ENCODE data around the gene RNF212.
"Not testable (repeated sequence)": the region's sequence is repeated elsewhere in the genome, so short reads cannot be mapped to it uniquely, and the experiment has no call there.

The RNF212 gene

GRCh38 chr4:1137850-1138249 lies 24.5 kb upstream of the RNF212 start:
- H3K4me3 ChIP-seq (ENCODE audit: low read depth in 1 of 2, low read length in 2 of 2), result no peak overlapping the region
- H3K27me3 ChIP-seq (ENCODE audit: low read depth, low read length), result no peaks in the 10 kb centered on the region
- H3K27ac ChIP-seq (ENCODE audit: low read length), result no peak overlapping the region
- no peaks in the 10 kb centered on the region for H3K36me3 ChIP-seq (ENCODE audit: control insufficient read depth in 1 of 2, insufficient read depth in 2 of 2, low read length in 2 of 2)
- peaks cover 0 to 4% of the 10 kb centered on the region in 2 donors for H3K4me1 ChIP-seq (ENCODE audit: control insufficient read depth in 1 of 2, insufficient read depth in 2 of 2, low read length in 2 of 2)
- H3K9me3 ChIP-seq (ENCODE audit: control insufficient read depth in 1 of 2, low read length in 2 of 2), result no peaks in the 10 kb centered on the region

DNA sequence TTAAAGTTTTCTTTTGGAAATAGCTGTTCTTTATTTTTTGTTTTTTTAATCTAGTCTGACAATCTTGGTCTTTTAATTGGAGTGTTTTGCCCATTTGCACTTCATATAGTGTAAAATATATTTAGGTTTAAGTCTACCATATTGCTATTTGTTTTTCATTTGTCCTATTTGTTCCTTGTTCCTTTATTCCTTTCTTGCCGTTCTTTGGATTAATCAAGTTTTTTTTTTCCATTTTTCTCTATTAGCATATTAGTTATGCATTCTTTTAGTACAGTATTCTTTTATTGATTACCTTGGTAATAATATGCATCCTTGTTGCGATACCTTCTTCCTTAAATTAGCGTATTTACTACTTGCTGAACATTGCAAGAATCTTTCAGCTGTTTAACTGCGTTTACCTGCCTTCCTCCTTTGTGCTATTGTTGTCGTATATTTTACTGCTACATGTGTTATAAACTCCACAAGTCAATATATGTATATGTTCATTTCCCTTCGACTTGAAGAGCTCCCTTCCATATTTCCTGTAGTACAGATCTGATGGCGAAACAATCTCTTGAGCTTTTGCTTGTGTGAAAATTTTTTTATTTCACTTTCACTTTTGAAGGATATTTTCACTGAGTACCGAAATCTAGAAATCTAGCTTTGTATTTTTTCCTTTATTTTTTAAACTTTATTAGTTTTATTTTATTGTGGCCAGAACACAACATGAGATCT lies 23.9 kb upstream of the RNF212 start:
- Histone ChIP-seq H3K36me3 (ENCODE audit: control insufficient read depth in 1 of 2, insufficient read depth in 2 of 2, low read length in 2 of 2) (no peaks in the 10 kb centered on the region), H3K27ac (ENCODE audit: low read length) (no peak overlapping the region), H3K27me3 (ENCODE audit: low read depth, low read length) (no peaks in the 10 kb centered on the region), H3K9me3 (ENCODE audit: control insufficient read depth in 1 of 2, low read length in 2 of 2) (no peaks in the 10 kb centered on the region), H3K4me1 (ENCODE audit: control insufficient read depth in 1 of 2, insufficient read depth in 2 of 2, low read length in 2 of 2) (peaks cover 0 to 4% of the 10 kb centered on the region in 2 donors), H3K4me3 (ENCODE audit: low read depth in 1 of 2, low read length in 2 of 2) (peak overlapping the region; percentile 14 to 34)

DNA sequence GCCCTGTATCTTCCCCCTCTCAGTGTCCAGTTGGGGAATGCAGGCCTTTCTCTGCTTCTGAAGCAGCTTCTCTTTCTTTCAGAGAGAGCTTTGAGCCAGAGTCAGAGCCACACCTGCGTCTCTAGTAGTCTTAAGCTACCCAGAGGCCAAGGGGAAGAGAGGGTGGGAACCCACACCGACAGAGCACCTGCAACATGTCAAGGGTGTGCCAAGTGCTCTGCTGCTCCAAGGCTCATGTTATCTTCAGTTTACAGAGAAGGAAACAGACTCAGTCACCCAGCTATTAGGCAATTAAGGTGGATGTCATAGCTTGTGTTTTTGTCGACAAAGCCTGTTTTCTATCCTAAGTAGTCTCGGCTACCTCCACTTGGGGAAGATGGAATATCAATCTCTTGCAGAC lies 22.7 kb upstream of the RNF212 start:
- H3K4me3 ChIP-seq (ENCODE audit: low read depth in 1 of 2, low read length in 2 of 2), result no peak overlapping the region
- no peaks in the 10 kb centered on the region for H3K36me3 ChIP-seq (ENCODE audit: control insufficient read depth in 1 of 2, insufficient read depth in 2 of 2, low read length in 2 of 2)
- no peaks in the 10 kb centered on the region for H3K27me3 ChIP-seq (ENCODE audit: low read depth, low read length)
- H3K27ac ChIP-seq (ENCODE audit: low read length), result peak overlapping the region; percentile 16
- H3K9me3 ChIP-seq (ENCODE audit: control insufficient read depth in 1 of 2, low read length in 2 of 2), result no peaks in the 10 kb centered on the region
- peaks cover 0 to 4% of the 10 kb centered on the region in 2 donors for H3K4me1 ChIP-seq (ENCODE audit: control insufficient read depth in 1 of 2, insufficient read depth in 2 of 2, low read length in 2 of 2)

DNA sequence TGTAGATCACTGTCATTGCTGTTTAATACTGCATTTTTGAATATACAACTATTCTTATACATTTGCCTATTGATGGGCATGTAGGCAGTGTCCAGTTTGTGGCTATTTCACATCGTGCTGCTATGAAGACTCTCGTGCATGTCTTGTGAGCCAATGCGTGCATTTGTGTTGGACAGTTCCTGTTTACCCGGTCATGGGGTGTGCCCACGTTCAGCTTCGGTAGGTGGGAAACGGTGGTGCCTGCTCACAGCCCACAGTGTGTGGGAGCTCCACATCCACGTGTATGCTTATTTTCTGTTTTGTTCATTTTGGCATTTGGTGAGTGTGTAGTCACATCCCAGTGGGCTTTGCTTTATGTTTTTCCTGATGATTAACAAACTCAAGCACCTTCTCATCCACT lies 19.7 kb upstream of the RNF212 start:
- Histone ChIP-seq H3K4me3 (ENCODE audit: low read depth in 1 of 2, low read length in 2 of 2) (no peak overlapping the region), H3K4me1 (ENCODE audit: control insufficient read depth in 1 of 2, insufficient read depth in 2 of 2, low read length in 2 of 2) (peaks cover 4% of the 10 kb centered on the region in 2 donors), H3K36me3 (ENCODE audit: control insufficient read depth in 1 of 2, insufficient read depth in 2 of 2, low read length in 2 of 2) (no peaks in the 10 kb centered on the region), H3K27me3 (ENCODE audit: low read depth, low read length) (no peaks in the 10 kb centered on the region), H3K27ac (ENCODE audit: low read length) (no peak overlapping the region), H3K9me3 (ENCODE audit: control insufficient read depth in 1 of 2, low read length in 2 of 2) (no peaks in the 10 kb centered on the region)

- Histone ChIP-seq H3K27ac (ENCODE audit: low read length) (no peak overlapping the region), H3K36me3 (ENCODE audit: control insufficient read depth in 1 of 2, insufficient read depth in 2 of 2, low read length in 2 of 2) (no peaks in the 10 kb centered on the region), H3K4me1 (ENCODE audit: control insufficient read depth in 1 of 2, insufficient read depth in 2 of 2, low read length in 2 of 2) (peaks cover 0 to 4% of the 10 kb centered on the region in 2 donors), H3K4me3 (ENCODE audit: low read depth in 1 of 2, low read length in 2 of 2) (no peak overlapping the region), H3K9me3 (ENCODE audit: control insufficient read depth in 1 of 2, low read length in 2 of 2) (no peaks in the 10 kb centered on the region), H3K27me3 (ENCODE audit: low read depth, low read length) (no peaks in the 10 kb centered on the region)
Observed at GRCh38 chr4:1130316-1131186, 17.2 kb upstream of the RNF212 start.

- Histone ChIP-seq H3K36me3 (ENCODE audit: control insufficient read depth in 1 of 2, insufficient read depth in 2 of 2, low read length in 2 of 2) (no peaks in the 10 kb centered on the region), H3K27ac (ENCODE audit: low read length) (no peak overlapping the region), H3K4me1 (ENCODE audit: control insufficient read depth in 1 of 2, insufficient read depth in 2 of 2, low read length in 2 of 2) (peaks cover 0 to 4% of the 10 kb centered on the region in 2 donors), H3K4me3 (ENCODE audit: low read depth in 1 of 2, low read length in 2 of 2) (no peak overlapping the region), H3K9me3 (ENCODE audit: control insufficient read depth in 1 of 2, low read length in 2 of 2) (no peaks in the 10 kb centered on the region), H3K27me3 (ENCODE audit: low read depth, low read length) (no peaks in the 10 kb centered on the region)
Observed at GRCh38 chr4:1126506-1126905, 13.1 kb upstream of the RNF212 start.

DNA sequence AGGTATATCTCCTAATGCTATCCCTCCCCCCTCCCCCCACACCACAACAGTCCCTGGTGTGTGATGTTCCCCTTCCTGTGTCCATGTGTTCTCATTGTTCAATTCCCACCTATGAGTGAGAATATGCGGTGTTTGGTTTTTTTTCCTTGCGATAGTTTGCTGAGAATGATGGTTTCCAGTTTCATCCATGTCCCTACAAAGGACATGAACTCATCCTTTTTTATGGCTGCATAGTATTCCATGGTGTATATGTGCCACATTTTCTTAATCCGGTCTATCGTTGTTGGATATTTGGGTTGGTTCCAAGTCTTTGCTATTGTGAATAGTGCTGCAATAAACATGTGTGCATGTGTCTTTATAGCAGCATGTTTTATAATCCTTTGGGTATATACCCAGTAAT lies 12.1 kb upstream of the RNF212 start:
- not testable (repeated sequence) for H3K36me3 ChIP-seq (ENCODE audit: control insufficient read depth in 1 of 2, insufficient read depth in 2 of 2, low read length in 2 of 2); H3K27me3 ChIP-seq (ENCODE audit: low read depth, low read length); H3K27ac ChIP-seq (ENCODE audit: low read length); H3K9me3 ChIP-seq (ENCODE audit: control insufficient read depth in 1 of 2, low read length in 2 of 2); H3K4me3 ChIP-seq (ENCODE audit: low read depth in 1 of 2, low read length in 2 of 2); H3K4me1 ChIP-seq (ENCODE audit: control insufficient read depth in 1 of 2, insufficient read depth in 2 of 2, low read length in 2 of 2)

- no peak overlapping the region for H3K4me3 ChIP-seq (ENCODE audit: low read depth in 1 of 2, low read length in 2 of 2)
- no peak overlapping the region for H3K27ac ChIP-seq (ENCODE audit: low read length)
- no peaks in the 10 kb centered on the region for H3K4me1 ChIP-seq (ENCODE audit: control insufficient read depth in 1 of 2, insufficient read depth in 2 of 2, low read length in 2 of 2)
- H3K36me3 ChIP-seq (ENCODE audit: control insufficient read depth in 1 of 2, insufficient read depth in 2 of 2, low read length in 2 of 2), result no peaks in the 10 kb centered on the region
- H3K9me3 ChIP-seq (ENCODE audit: control insufficient read depth in 1 of 2, low read length in 2 of 2), result no peaks in the 10 kb centered on the region
- no peaks in the 10 kb centered on the region for H3K27me3 ChIP-seq (ENCODE audit: low read depth, low read length)
Observed at GRCh38 chr4:1124818-1125217, 11.5 kb upstream of the RNF212 start.

GRCh38 chr4:1122505-1122904 lies 9.1 kb upstream of the RNF212 start:
- Histone ChIP-seq H3K27me3 (ENCODE audit: low read depth, low read length) (no peaks in the 10 kb centered on the region), H3K27ac (ENCODE audit: low read length) (no peak overlapping the region), H3K36me3 (ENCODE audit: control insufficient read depth in 1 of 2, insufficient read depth in 2 of 2, low read length in 2 of 2) (no peaks in the 10 kb centered on the region), H3K4me3 (ENCODE audit: low read depth in 1 of 2, low read length in 2 of 2) (no peak overlapping the region), H3K4me1 (ENCODE audit: control insufficient read depth in 1 of 2, insufficient read depth in 2 of 2, low read length in 2 of 2) (no peaks in the 10 kb centered on the region), H3K9me3 (ENCODE audit: control insufficient read depth in 1 of 2, low read length in 2 of 2) (no peaks in the 10 kb centered on the region)

DNA sequence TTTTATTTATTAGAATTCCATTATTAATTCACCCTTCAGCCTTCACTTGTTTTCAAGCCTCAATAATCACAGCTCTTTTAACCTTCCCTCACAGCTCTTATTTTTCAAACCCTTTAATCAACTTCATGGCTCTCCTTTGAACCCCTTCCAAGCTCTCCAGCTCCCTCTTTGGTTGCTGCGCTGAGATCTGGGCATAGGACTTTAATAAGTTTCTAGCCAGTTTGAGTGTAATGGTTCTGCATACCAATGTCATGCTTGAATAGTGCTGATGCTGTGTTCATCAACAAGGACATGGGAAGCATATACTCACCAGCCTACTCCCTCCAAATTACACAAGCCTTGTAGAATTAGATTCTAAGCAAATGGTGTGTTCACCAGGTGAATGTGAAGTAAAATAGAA lies 3.5 kb upstream of the RNF212 start:
- Histone ChIP-seq H3K4me1 (ENCODE audit: control insufficient read depth in 1 of 2, insufficient read depth in 2 of 2, low read length in 2 of 2) (peaks cover 0 to 3% of the 10 kb centered on the region in 2 donors), H3K27ac (ENCODE audit: low read length) (no peak overlapping the region), H3K4me3 (ENCODE audit: low read depth in 1 of 2, low read length in 2 of 2) (no peak overlapping the region), H3K9me3 (ENCODE audit: control insufficient read depth in 1 of 2, low read length in 2 of 2) (no peaks in the 10 kb centered on the region), H3K27me3 (ENCODE audit: low read depth, low read length) (peaks cover 4% of the 10 kb centered on the region), H3K36me3 (ENCODE audit: control insufficient read depth in 1 of 2, insufficient read depth in 2 of 2, low read length in 2 of 2) (no peaks in the 10 kb centered on the region)

DNA sequence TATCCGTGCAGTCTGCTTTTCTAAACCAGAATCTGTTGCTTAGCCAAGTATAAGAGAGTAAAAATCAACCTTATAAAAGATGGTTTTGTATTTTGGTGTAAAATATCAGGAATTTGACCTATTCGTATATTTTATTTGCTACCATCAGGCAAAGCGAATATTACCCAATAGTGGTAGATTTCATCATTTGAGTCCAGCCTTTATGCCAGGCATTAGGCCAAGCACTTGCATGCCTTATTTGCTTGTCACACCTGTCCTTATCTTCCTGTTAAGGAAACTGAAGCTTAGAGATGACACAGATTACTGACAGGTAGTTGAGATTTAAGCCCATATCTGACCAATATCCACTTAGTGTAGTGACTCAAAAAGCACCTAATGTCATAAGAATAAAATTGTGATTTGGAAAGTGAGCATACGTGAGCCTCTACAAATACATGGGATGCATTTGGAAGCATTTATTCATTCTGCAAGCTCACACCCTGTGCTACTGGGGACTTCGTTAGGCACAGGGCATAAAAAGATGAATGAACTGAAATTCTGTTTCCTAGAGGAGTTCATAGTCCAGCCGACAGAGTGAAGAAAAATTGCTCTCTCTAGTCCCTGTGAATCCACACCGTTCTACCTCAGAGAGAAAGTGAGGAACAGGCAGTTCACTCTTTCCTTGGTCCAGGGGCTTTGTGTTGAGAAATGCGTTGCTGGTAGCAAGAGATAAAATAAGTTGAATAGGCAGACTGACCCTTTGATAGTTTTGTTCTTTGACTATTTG lies 2.3 kb upstream of the RNF212 start:
- no peaks in the 10 kb centered on the region for H3K36me3 ChIP-seq (ENCODE audit: control insufficient read depth in 1 of 2, insufficient read depth in 2 of 2, low read length in 2 of 2)
- no peak overlapping the region for H3K4me3 ChIP-seq (ENCODE audit: low read depth in 1 of 2, low read length in 2 of 2)
- peaks cover 0 to 3% of the 10 kb centered on the region in 2 donors for H3K4me1 ChIP-seq (ENCODE audit: control insufficient read depth in 1 of 2, insufficient read depth in 2 of 2, low read length in 2 of 2)
- H3K9me3 ChIP-seq (ENCODE audit: control insufficient read depth in 1 of 2, low read length in 2 of 2), result no peaks in the 10 kb centered on the region
- H3K27ac ChIP-seq (ENCODE audit: low read length), result no peak overlapping the region
- H3K27me3 ChIP-seq (ENCODE audit: low read depth, low read length), result peaks cover 9% of the 10 kb centered on the region

Data from muscle layer of duodenum (tissue), 2 donors.